Endothelial cell (in vitro differentiated cells): ENCODE data around the gene LCP2. TPM values are rescaled to one million over a fixed set of nuclear protein-coding genes. Genes with fewer than 3 reads are reported as not detected.

Experiments used
- DNase-seq: peaks from one replicate; pipeline ENCODE4 v3.0.0; 2021; ENCODE audit warnings: low spot score
- H3K27ac Mint-ChIP-seq: one replicate; pipeline ENCODE4 v1.8.0; 2021; ENCODE audit warnings: mixed read lengths, inconsistent platforms; ENCODE audit not compliant: unreplicated experiment
- H3K27me3 Mint-ChIP-seq: one replicate; pipeline ENCODE4 v1.8.0; 2021; ENCODE audit warnings: mild to moderate bottlenecking, moderate library complexity, mixed read lengths, inconsistent platforms; ENCODE audit not compliant: unreplicated experiment
- H3K36me3 Mint-ChIP-seq: one replicate; pipeline ENCODE4 v1.8.0; 2021; ENCODE audit warnings: mild to moderate bottlenecking, low read depth, mixed read lengths, inconsistent platforms; ENCODE audit not compliant: unreplicated experiment
- H3K4me1 Mint-ChIP-seq: one replicate; pipeline ENCODE4 v1.8.0; 2021; ENCODE audit warnings: mild to moderate bottlenecking, mixed read lengths, inconsistent platforms; ENCODE audit not compliant: unreplicated experiment
- H3K4me3 Mint-ChIP-seq: one replicate; pipeline ENCODE4 v1.8.0; 2021; ENCODE audit warnings: mild to moderate bottlenecking, mixed read lengths, inconsistent platforms; ENCODE audit not compliant: unreplicated experiment
- H3K9me3 Mint-ChIP-seq: one replicate; pipeline ENCODE4 v1.8.0; 2021; ENCODE audit warnings: mixed read lengths, inconsistent platforms; ENCODE audit not compliant: unreplicated experiment
- CTCF ChIP-seq: fragments of 200-600 bp; sonication (generic); IDR thresholded peaks from one replicate; pipeline ENCODE4 v1.5.0; 2021; ENCODE audit warnings: antibody characterized with exemption; ENCODE audit not compliant: unreplicated experiment
- total RNA-seq: library from RNA; stranded (reverse); fragmentation: NEBNext Ultra II Directional; extraction: Animal tissue kit (Norgen Biotek cat#: 25700); gene quantifications from one replicate; pipeline ENCODE4 v1.2.1, GENCODE V29; 2021; ENCODE audit not compliant: unreplicated experiment

Gene LCP2
- total RNA-seq, 1 donor from 2014 or later = 13.8 TPM

GRCh38 chr5:170267431-170268152, 30.0 kb downstream of the LCP2 start:
- peak; percentile 74 for TF ChIP-seq CTCF
- H3K9me3 Mint-ChIP-seq = no peaks in the 10 kb centered on the region
- peaks cover 38% of the 10 kb centered on the region for H3K4me1 Mint-ChIP-seq
- no peak overlapping the region for H3K4me3 Mint-ChIP-seq
- H3K27me3 Mint-ChIP-seq = peaks cover 3% of the 10 kb centered on the region
- H3K27ac Mint-ChIP-seq = no peak overlapping the region
- DNase-seq = peak; percentile 80
- H3K36me3 Mint-ChIP-seq = peaks cover 4% of the 10 kb centered on the region

- peaks cover 39% of the 10 kb centered on the region for H3K4me1 Mint-ChIP-seq
- no peak overlapping the region for H3K27ac Mint-ChIP-seq
- H3K9me3 Mint-ChIP-seq = no peaks in the 10 kb centered on the region
- DNase-seq = no peak
- no peak overlapping the region for H3K4me3 Mint-ChIP-seq
- H3K27me3 Mint-ChIP-seq = peaks cover 3% of the 10 kb centered on the region
- no peak for TF ChIP-seq CTCF
- H3K36me3 Mint-ChIP-seq = peaks cover 4% of the 10 kb centered on the region
Measured at GRCh38 chr5:170266570-170267381, 30.8 kb downstream of the LCP2 start.

- H3K4me1 Mint-ChIP-seq = peaks cover 39% of the 10 kb centered on the region
- H3K4me3 Mint-ChIP-seq = no peak overlapping the region
- peaks cover 4% of the 10 kb centered on the region for H3K36me3 Mint-ChIP-seq
- no peak for TF ChIP-seq CTCF
- peaks cover 3% of the 10 kb centered on the region for H3K27me3 Mint-ChIP-seq
- H3K9me3 Mint-ChIP-seq = no peaks in the 10 kb centered on the region
- DNase-seq = no peak
- H3K27ac Mint-ChIP-seq = no peak overlapping the region
Measured at GRCh38 chr5:170265522-170265921, 32.1 kb downstream of the LCP2 start.

- no peak overlapping the region for H3K4me3 Mint-ChIP-seq
- no peak for TF ChIP-seq CTCF
- DNase-seq = no peak
- no peaks in the 10 kb centered on the region for H3K9me3 Mint-ChIP-seq
- H3K27me3 Mint-ChIP-seq = peaks cover 2% of the 10 kb centered on the region
- H3K36me3 Mint-ChIP-seq = peaks cover 4% of the 10 kb centered on the region
- H3K27ac Mint-ChIP-seq = no peak overlapping the region
- H3K4me1 Mint-ChIP-seq = peaks cover 34% of the 10 kb centered on the region
Measured at GRCh38 chr5:170263906-170264305, 33.7 kb downstream of the LCP2 start.
